ENCODE data around the gene VAPA. TPM values are rescaled to one million over a fixed set of nuclear protein-coding genes. Genes with fewer than 3 reads are reported as not detected.
"Not testable (repeated sequence)": the region's sequence is repeated elsewhere in the genome, so short reads cannot be mapped to it uniquely, and the experiment has no call there.

The VAPA gene
- total RNA-seq, 1 donor = 288 TPM

- TF ChIP-seq, protein P1, sequence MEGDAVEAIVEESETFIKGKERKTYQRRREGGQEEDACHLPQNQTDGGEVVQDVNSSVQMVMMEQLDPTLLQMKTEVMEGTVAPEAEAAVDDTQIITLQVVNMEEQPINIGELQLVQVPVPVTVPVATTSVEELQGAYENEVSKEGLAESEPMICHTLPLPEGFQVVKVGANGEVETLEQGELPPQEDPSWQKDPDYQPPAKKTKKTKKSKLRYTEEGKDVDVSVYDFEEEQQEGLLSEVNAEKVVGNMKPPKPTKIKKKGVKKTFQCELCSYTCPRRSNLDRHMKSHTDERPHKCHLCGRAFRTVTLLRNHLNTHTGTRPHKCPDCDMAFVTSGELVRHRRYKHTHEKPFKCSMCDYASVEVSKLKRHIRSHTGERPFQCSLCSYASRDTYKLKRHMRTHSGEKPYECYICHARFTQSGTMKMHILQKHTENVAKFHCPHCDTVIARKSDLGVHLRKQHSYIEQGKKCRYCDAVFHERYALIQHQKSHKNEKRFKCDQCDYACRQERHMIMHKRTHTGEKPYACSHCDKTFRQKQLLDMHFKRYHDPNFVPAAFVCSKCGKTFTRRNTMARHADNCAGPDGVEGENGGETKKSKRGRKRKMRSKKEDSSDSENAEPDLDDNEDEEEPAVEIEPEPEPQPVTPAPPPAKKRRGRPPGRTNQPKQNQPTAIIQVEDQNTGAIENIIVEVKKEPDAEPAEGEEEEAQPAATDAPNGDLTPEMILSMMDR (IDR thresholded peaks at IDR 0.05; ENCODE audit: insufficient read depth, low read depth, low read length) = no peak
- H3K4me3 ChIP-seq (ENCODE audit: low read depth, low read length) = no peak overlapping the region
- DNase-seq (ENCODE audit: low read depth) = no peak
Observed at GRCh38 chr18:9897129-9897528, 16.7 kb upstream of the VAPA start.

- not testable (repeated sequence) for H3K4me3 ChIP-seq (ENCODE audit: low read depth, low read length); DNase-seq (ENCODE audit: low read depth)
Observed at GRCh38 chr18:9897787-9898291, 16.0 kb upstream of the VAPA start.

- H3K4me3 ChIP-seq (ENCODE audit: low read depth, low read length) = no peak overlapping the region
- TF ChIP-seq, protein P1 (IDR thresholded peaks at IDR 0.05; ENCODE audit: insufficient read depth, low read depth, low read length) = no peak
- peak; percentile 91 for DNase-seq (ENCODE audit: low read depth)
Observed at GRCh38 chr18:9898792-9899549, 14.8 kb upstream of the VAPA start.

- H3K4me3 ChIP-seq (ENCODE audit: low read depth, low read length); DNase-seq (ENCODE audit: low read depth): not testable (repeated sequence)
Observed at GRCh38 chr18:9899550-9899930, 14.3 kb upstream of the VAPA start.

DNA sequence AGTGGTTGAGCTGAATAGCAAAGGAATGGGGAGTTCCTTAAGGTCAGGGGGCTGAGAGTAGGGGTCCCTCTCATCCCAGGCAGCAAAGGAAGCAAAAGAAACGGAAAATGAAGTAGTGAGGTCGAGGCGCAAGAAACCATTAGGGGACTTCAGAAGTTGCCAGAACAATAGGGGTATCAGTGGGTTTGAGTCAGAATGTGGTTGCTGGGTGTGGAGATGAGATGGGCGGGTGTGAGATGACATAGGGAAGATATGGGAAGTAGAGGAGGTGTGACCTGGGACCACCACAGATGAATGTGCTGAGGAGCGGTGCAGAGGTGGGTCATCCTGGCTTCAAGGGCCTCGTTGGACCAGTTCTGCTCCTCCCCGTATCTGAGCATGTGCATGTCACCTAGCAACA, 13.1 kb upstream of the VAPA start:
- TF ChIP-seq, protein P1 (IDR thresholded peaks at IDR 0.05; ENCODE audit: insufficient read depth, low read depth, low read length) = no peak
- no peak for DNase-seq (ENCODE audit: low read depth)
- no peak overlapping the region for H3K4me3 ChIP-seq (ENCODE audit: low read depth, low read length)

- H3K4me3 ChIP-seq (ENCODE audit: low read depth, low read length) = no peak overlapping the region
Observed at GRCh38 chr18:9901377-9901776, 12.4 kb upstream of the VAPA start.

GRCh38 chr18:9902264-9902663, 11.6 kb upstream of the VAPA start:
- H3K4me3 ChIP-seq (ENCODE audit: low read depth, low read length); DNase-seq (ENCODE audit: low read depth): not testable (repeated sequence)

More at GRCh38 chr18:9901377-9901776, 12.4 kb upstream of the VAPA start:
- no peak for DNase-seq (ENCODE audit: low read depth)
- TF ChIP-seq, protein P1 (IDR thresholded peaks at IDR 0.05; ENCODE audit: insufficient read depth, low read depth, low read length) = no peak

DNA sequence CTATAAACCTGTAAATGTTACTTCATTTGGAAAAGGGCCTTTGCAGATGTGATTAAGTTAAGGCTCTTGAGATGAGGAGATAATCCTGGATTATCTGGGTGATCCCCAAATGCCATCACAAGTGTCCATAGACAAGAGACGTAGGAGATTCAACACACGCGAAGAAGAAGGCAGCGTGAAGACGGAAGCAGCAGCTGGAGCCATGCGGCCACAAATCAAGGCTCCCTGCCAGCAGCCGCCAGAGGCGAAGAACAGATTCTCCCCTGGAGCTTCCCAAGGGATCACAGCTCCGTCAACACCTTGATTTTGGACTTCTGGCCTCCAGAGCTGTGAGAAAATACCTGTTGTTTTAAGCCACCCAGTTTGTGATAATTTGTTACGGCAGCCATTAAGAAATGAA, 11.0 kb upstream of the VAPA start:
- H3K4me3 ChIP-seq (ENCODE audit: low read depth, low read length) = no peak overlapping the region
- TF ChIP-seq, protein P1 (IDR thresholded peaks at IDR 0.05; ENCODE audit: insufficient read depth, low read depth, low read length) = no peak
- DNase-seq (ENCODE audit: low read depth) = peak; percentile 52
